Activated CD4-positive, alpha-beta memory T cell treated with anti-CD3 and anti-CD28 coated beads, Interleukin-2, amount 10 ng/mL, durations not matched to agents 7 days and 5 days (primary cell): ENCODE results near the gene FOXQ1. TPM values are rescaled to one million over a fixed set of nuclear protein-coding genes. Genes with fewer than 3 reads are reported as not detected.

Experiments used
- CTCF ChIA-PET: fragments of 350-600 bp; sonication (Branson Sonifier 250); formaldehyde crosslinking; loops from one replicate; lab custom pipeline; 2021; ENCODE audit warnings: antibody characterized with exemption, inconsistent platforms; lab: Charles Lee
- POLR2A ChIA-PET: fragments of 350-600 bp; sonication (Branson Sonifier 250); formaldehyde crosslinking; loops from one replicate; lab custom pipeline; 2021; ENCODE audit warnings: antibody characterized with exemption; lab: Charles Lee
- DNase-seq: peaks from one replicate; pipeline ENCODE4 v3.0.0-alpha.2; 2020
- H3K27ac Mint-ChIP-seq: one replicate; pipeline ENCODE4 v1.8.0; 2021; ENCODE audit warnings: mild to moderate bottlenecking, mixed read lengths
- H3K27me3 Mint-ChIP-seq: one replicate; pipeline ENCODE4 v1.8.0; 2021; ENCODE audit warnings: mixed read lengths
- H3K36me3 Mint-ChIP-seq: one replicate; pipeline ENCODE4 v1.8.0; 2021; ENCODE audit warnings: low read depth, mixed read lengths
- H3K4me1 Mint-ChIP-seq: one replicate; pipeline ENCODE4 v1.8.0; 2021; ENCODE audit warnings: mixed read lengths
- H3K4me3 Mint-ChIP-seq: one replicate; pipeline ENCODE4 v1.8.0; 2021; ENCODE audit warnings: mild to moderate bottlenecking, mixed read lengths
- H3K9me3 Mint-ChIP-seq: one replicate; pipeline ENCODE4 v1.8.0; 2021; ENCODE audit warnings: mixed read lengths
- total RNA-seq, 2 experiments: library from RNA; stranded (reverse); gene quantifications; one replicate each; pipeline ENCODE4 v1.2.3, GENCODE V29; 2021

The FOXQ1 gene
- total RNA-seq, 2 experiments from 2014 or later: not detected

- Mint-ChIP-seq H3K9me3 (no peaks in the 10 kb centered on the region), H3K4me1 (peaks cover 3% of the 10 kb centered on the region), H3K36me3 (no peaks in the 10 kb centered on the region), H3K27me3 (peaks cover 19% of the 10 kb centered on the region), H3K4me3 (no peak overlapping the region), H3K27ac (no peak overlapping the region)
- ChIA-PET POLR2A (no interaction called here), CTCF (no interaction called here)
- DNase-seq: no peak
Observed at GRCh38 chr6:1280666-1281300, 31.1 kb upstream of the FOXQ1 start.

DNA sequence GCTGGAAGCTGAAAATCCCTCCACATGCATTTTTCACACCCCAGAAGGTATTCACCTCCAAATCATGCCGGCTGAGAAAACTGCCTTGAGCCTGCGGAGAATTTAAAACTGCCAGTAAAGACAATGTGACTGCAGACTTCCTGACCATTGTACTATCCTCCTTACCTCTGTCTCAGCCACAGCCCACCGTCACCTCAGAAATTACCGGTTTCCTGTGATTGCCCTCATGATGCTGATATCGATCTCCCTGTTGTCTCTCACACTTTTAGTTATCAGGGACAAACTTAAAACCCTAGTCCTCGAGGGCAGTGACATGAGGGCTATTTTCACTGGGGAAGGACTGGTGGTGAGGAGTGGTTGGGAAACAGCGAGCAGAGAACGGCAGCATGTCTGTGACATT, 30.2 kb upstream of the FOXQ1 start:
- Mint-ChIP-seq H3K27ac (no peak overlapping the region), H3K36me3 (no peaks in the 10 kb centered on the region), H3K27me3 (peaks cover 24% of the 10 kb centered on the region), H3K9me3 (no peaks in the 10 kb centered on the region), H3K4me3 (no peak overlapping the region), H3K4me1 (peaks cover 3% of the 10 kb centered on the region)
- POLR2A ChIA-PET: no interaction called here
- no peak for DNase-seq
- CTCF ChIA-PET: no interaction called here

- Mint-ChIP-seq H3K4me1 (peaks cover 3% of the 10 kb centered on the region), H3K9me3 (no peaks in the 10 kb centered on the region), H3K27me3 (peaks cover 26% of the 10 kb centered on the region), H3K36me3 (no peaks in the 10 kb centered on the region), H3K4me3 (no peak overlapping the region), H3K27ac (no peak overlapping the region)
- ChIA-PET POLR2A (no interaction called here), CTCF (no interaction called here)
- no peak for DNase-seq
Observed at GRCh38 chr6:1283501-1283900, 28.4 kb upstream of the FOXQ1 start.

GRCh38 chr6:1285556-1285955, 26.3 kb upstream of the FOXQ1 start:
- CTCF ChIA-PET: no interaction called here
- POLR2A ChIA-PET: no interaction called here
- DNase-seq: no peak
- Mint-ChIP-seq H3K36me3 (no peaks in the 10 kb centered on the region), H3K4me3 (no peak overlapping the region), H3K4me1 (peaks cover 3% of the 10 kb centered on the region), H3K9me3 (no peaks in the 10 kb centered on the region), H3K27me3 (peaks cover 20% of the 10 kb centered on the region), H3K27ac (no peak overlapping the region)

DNA sequence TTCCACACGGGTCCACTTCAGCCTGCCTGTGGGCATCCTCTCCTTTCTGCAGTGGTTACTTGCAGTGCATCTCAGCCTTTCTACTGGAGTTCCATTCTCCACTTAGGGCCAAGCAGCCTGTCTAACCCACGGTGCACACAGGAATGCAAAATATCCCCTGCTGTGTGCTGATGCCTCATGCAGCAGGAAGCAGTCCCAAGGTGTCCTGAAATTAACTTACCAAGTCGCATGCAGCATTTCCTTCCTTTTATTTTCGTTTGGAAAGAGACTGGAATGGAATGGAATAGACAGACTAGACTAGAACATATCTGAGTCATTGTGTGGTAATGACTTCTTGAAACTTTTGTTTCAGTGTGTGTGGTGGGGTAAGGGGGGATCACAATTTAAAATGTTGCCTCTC, 25.9 kb upstream of the FOXQ1 start:
- H3K9me3 Mint-ChIP-seq: no peaks in the 10 kb centered on the region
- CTCF ChIA-PET: no interaction called here
- no peak overlapping the region for H3K27ac Mint-ChIP-seq
- peaks cover 19% of the 10 kb centered on the region for H3K27me3 Mint-ChIP-seq
- POLR2A ChIA-PET: no interaction called here
- H3K36me3 Mint-ChIP-seq: no peaks in the 10 kb centered on the region
- DNase-seq: no peak
- H3K4me3 Mint-ChIP-seq: no peak overlapping the region
- H3K4me1 Mint-ChIP-seq: peaks cover 3% of the 10 kb centered on the region

DNA sequence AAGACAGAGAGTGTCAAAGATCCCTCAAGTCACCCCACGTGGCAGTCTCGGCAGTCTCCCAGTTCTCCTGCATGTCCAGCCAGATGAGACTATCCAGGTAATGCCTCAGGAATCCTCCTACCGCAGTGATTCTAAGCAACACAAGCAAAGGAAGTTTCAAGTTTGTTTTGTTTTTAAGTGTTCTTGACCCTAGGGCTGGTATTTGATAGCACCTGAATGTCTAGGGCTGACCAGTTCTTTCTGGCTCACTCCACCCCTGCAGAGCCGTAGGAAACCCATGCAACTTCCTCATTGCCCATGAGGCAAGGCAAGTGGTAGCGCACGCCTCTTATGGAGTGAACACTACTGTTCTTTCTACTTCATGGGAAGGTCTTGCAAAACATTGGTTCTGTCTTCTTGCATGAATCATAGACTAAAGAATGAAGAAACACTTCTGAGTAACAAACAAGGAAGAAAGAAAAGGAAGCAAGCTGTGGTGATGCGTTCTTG, 24.8 kb upstream of the FOXQ1 start:
- Mint-ChIP-seq H3K9me3 (no peaks in the 10 kb centered on the region), H3K36me3 (no peaks in the 10 kb centered on the region), H3K4me3 (no peak overlapping the region), H3K4me1 (no peaks in the 10 kb centered on the region), H3K27me3 (peaks cover 15% of the 10 kb centered on the region), H3K27ac (no peak overlapping the region)
- POLR2A ChIA-PET: no interaction called here
- CTCF ChIA-PET: no interaction called here
- no peak for DNase-seq

- DNase-seq: no peak
- H3K9me3 Mint-ChIP-seq: no peaks in the 10 kb centered on the region
- H3K36me3 Mint-ChIP-seq: no peaks in the 10 kb centered on the region
- ChIA-PET POLR2A (no interaction called here), CTCF (no interaction called here)
- no peaks in the 10 kb centered on the region for H3K4me1 Mint-ChIP-seq
- H3K27me3 Mint-ChIP-seq: peaks cover 17% of the 10 kb centered on the region
- no peak overlapping the region for H3K4me3 Mint-ChIP-seq
- H3K27ac Mint-ChIP-seq: no peak overlapping the region
Observed at GRCh38 chr6:1290086-1290485, 21.8 kb upstream of the FOXQ1 start.

GRCh38 chr6:1290805-1291204, 21.1 kb upstream of the FOXQ1 start:
- DNase-seq: no peak
- Mint-ChIP-seq H3K4me3 (no peak overlapping the region), H3K27ac (no peak overlapping the region), H3K4me1 (no peaks in the 10 kb centered on the region), H3K36me3 (no peaks in the 10 kb centered on the region), H3K27me3 (peaks cover 18% of the 10 kb centered on the region), H3K9me3 (no peaks in the 10 kb centered on the region)
- POLR2A ChIA-PET: no interaction called here
- CTCF ChIA-PET: no interaction called here

DNA sequence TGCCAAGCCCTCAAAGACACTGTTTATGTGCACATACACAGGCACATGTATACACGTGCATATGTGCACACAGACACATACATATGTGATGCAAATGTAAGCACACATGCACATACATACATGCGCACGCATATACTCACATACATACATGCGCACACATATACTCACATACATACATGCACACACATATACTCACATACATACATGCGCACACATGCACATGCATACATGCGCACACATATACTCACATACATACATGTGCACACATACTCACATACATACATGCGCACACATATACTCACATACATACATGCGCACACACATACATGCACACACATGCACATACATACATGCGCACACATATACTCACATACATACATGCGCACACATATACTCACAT, 20.5 kb upstream of the FOXQ1 start:
- DNase-seq: no peak

DNA sequence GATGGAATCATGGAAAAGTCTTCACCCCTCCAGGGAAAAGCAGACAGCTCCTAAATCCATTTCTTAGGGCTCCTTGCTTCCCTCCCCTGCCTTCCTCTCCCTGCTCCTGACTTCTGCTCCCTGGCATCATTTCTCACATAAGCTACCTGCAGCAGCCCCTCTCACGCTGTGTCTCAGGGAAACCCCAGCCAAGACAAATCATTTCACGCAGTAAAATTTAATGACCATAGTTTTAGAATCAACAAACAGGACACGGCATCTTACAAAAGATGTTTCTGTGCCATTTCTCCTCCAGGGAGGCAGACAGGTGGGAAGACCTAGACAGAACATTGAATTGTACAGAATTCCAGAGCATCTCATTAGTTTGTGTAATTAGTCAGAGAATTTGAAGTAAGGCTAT, 16.5 kb upstream of the FOXQ1 start:
- no peaks in the 10 kb centered on the region for H3K36me3 Mint-ChIP-seq
- DNase-seq: no peak
- H3K4me3 Mint-ChIP-seq: no peak overlapping the region
- no peaks in the 10 kb centered on the region for H3K4me1 Mint-ChIP-seq
- ChIA-PET CTCF (no interaction called here), POLR2A (no interaction called here)
- no peaks in the 10 kb centered on the region for H3K9me3 Mint-ChIP-seq
- no peak overlapping the region for H3K27ac Mint-ChIP-seq
- H3K27me3 Mint-ChIP-seq: peaks cover 17% of the 10 kb centered on the region

More for the DNA sequence above, 20.5 kb upstream of the FOXQ1 start:
- peaks cover 16% of the 10 kb centered on the region for H3K27me3 Mint-ChIP-seq
- no peaks in the 10 kb centered on the region for H3K4me1 Mint-ChIP-seq
- no peaks in the 10 kb centered on the region for H3K9me3 Mint-ChIP-seq
- no peaks in the 10 kb centered on the region for H3K36me3 Mint-ChIP-seq
- no peak overlapping the region for H3K4me3 Mint-ChIP-seq
- H3K27ac Mint-ChIP-seq: no peak overlapping the region
- CTCF ChIA-PET: no interaction called here
- POLR2A ChIA-PET: no interaction called here

GRCh38 chr6:1296079-1296478, 15.8 kb upstream of the FOXQ1 start:
- Mint-ChIP-seq H3K4me1 (no peaks in the 10 kb centered on the region), H3K36me3 (no peaks in the 10 kb centered on the region), H3K27me3 (peaks cover 20% of the 10 kb centered on the region), H3K9me3 (no peaks in the 10 kb centered on the region), H3K4me3 (no peak overlapping the region), H3K27ac (no peak overlapping the region)
- ChIA-PET CTCF (no interaction called here), POLR2A (no interaction called here)
- DNase-seq: no peak

- Mint-ChIP-seq H3K27me3 (peaks cover 22% of the 10 kb centered on the region), H3K4me3 (no peak overlapping the region), H3K36me3 (no peaks in the 10 kb centered on the region), H3K4me1 (no peaks in the 10 kb centered on the region), H3K27ac (no peak overlapping the region), H3K9me3 (no peaks in the 10 kb centered on the region)
- ChIA-PET CTCF (interaction anchor here (1.0 kb wide), 1 partner anchor 84 kb away, joined by 3 read pairs; no protein-coding TSS in a partner anchor), POLR2A (no interaction called here)
- no peak for DNase-seq
Observed at GRCh38 chr6:1296542-1296941, 15.4 kb upstream of the FOXQ1 start.

DNA sequence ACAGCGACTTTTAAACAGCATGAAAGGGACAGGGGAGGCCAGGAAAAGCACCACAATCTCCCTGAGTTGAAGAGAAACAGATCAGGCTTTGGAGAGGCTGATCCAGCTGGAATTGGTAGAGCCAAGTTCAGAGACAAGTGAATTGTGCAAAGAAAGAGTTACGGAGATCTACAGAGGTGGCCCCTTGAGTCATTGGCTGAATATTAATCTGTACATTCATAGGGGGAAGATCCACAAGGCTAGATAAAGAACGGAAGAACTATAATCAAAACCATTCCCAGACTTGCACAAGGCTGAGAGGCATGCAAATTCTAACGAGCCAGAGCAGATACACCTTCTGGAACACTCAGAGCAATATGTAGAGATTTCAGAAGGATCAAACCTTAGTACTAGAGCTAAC, 14.2 kb upstream of the FOXQ1 start:
- ChIA-PET CTCF (no interaction called here), POLR2A (no interaction called here)
- no peaks in the 10 kb centered on the region for H3K4me1 Mint-ChIP-seq
- H3K9me3 Mint-ChIP-seq: no peaks in the 10 kb centered on the region
- no peak overlapping the region for H3K4me3 Mint-ChIP-seq
- H3K36me3 Mint-ChIP-seq: no peaks in the 10 kb centered on the region
- peaks cover 30% of the 10 kb centered on the region for H3K27me3 Mint-ChIP-seq
- DNase-seq: no peak
- no peak overlapping the region for H3K27ac Mint-ChIP-seq

- Mint-ChIP-seq H3K27me3 (peaks cover 26% of the 10 kb centered on the region), H3K4me1 (no peaks in the 10 kb centered on the region)
- DNase-seq: no peak
Observed at GRCh38 chr6:1298768-1299167, 13.1 kb upstream of the FOXQ1 start.

More at GRCh38 chr6:1298768-1299167, 13.1 kb upstream of the FOXQ1 start:
- no peak overlapping the region for H3K27ac Mint-ChIP-seq
- ChIA-PET POLR2A (no interaction called here), CTCF (interaction anchor here (0.6 kb wide), 1 partner anchor 498 kb away, joined by 3 read pairs; no protein-coding TSS in a partner anchor)
- no peak overlapping the region for H3K4me3 Mint-ChIP-seq
- no peaks in the 10 kb centered on the region for H3K36me3 Mint-ChIP-seq
- no peaks in the 10 kb centered on the region for H3K9me3 Mint-ChIP-seq
